GDM1 (cell line): ENCODE data around the gene PRR33.
"Not testable (repeated sequence)": the region's sequence is repeated elsewhere in the genome, so short reads cannot be mapped to it uniquely, and the experiment has no call there.

Experiments
- DNase-seq: peaks from one replicate; lab custom pipeline; 2025; lab: John Stamatoyannopoulos, UW

The PRR33 gene

DNA sequence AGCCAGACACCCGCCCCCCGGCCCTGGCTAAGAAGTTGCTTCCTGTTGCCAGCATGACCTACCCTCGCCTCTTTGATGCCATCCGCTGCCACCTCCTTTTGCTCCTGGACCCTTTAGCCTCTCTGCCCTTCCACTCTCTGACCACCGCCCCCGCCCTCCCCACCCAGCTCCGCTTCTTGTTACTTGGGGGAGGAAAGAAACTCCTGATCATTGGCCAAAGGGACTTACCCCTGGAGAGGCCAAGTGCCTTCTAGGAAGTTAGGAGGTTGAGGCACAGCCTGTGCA, at the start of gene PRR33:
TSS of gene PRR33 (minus strand) at position 65 of the 285 bp plus-strand sequence. CDS start 1,311 bp downstream, outside the sequence.
- DNase-seq, result no peak

GRCh38 chr11:1939788-1940187, 48.1 kb upstream of the PRR33 start:
- not testable (repeated sequence) for DNase-seq

GRCh38 chr11:1939006-1939625, 47.4 kb upstream of the PRR33 start:
- DNase-seq, result no peak

- no peak for DNase-seq
Measured at GRCh38 chr11:1938343-1939005, 46.8 kb upstream of the PRR33 start.

DNA sequence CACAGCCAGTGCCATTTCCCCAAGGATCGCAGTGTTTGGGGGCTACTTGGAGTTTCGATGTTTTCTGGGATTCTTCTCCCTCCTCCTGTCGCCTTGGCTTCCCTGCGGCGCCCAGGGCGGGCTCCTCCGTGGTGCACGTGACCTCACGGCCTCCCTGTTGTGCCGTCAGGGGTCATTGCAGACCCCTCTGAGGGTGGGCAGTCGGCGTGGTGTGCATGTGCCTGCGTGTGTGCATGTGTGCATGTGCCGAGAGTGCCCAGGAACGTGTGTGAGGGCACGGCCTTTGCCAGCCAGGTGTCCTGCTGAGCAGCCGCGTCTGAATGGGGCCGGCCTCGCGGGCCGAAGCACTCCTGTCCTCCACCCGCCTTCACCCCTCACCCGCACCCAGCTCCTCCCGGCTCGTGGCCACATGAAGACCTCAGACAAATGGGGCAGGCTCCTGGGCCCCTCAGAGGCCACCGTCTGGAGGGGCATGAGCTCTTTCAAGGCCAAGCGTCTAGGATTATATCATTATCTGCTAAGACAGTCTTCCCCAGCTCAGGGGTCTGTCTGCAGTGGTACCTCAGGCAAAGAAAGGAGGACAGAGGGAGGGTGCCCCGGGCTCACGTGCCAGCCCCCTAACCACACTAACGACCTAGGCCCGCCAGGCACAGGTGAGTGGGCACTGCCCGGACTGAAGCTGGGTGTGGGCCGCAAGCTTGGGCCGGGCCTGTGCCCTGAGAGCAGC, 46.1 kb upstream of the PRR33 start:
- no peak for DNase-seq

DNA sequence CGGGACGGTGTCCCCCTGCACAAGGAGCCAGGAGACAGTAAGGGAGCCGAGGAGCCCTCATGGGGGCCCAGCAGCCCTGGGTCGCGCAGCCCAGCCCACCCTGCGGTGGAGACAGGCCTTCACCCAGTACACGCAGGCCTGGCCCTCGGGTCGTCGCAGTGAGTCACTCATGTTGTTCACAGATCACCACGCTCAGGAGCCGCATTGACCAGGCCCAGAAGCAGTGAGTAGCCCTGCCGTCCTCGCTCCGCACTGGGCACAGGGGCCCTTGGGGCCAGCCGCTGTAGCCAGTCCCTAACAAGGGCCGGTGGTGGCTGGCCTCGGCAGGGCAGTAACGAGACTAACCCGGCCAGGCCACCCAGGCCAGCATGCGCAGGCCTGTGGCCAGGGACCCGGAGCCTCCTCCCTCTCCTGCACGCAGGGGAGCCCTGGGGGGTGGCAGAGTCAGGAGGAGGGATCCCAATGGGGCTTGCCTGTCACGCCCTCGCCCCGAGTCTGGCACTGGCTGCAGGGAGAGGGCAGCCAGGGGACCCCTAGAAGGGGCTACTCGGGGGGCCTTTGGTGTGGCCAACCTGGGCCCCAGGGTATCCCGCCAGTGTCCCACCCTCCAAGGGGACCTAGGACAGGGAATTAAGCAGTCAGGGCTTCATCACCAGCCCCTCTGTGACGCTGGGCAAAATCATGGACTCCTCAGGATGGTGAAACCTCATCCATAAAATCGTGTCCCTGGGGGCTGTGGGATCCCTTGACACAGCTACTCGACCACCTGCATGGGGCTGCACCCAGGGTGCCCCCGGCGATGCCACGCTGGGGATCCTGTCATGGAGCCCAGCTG, 45.3 kb upstream of the PRR33 start:
- DNase-seq, result no peak

- no peak for DNase-seq
Measured at GRCh38 chr11:1936072-1936780, 44.5 kb upstream of the PRR33 start.

DNA sequence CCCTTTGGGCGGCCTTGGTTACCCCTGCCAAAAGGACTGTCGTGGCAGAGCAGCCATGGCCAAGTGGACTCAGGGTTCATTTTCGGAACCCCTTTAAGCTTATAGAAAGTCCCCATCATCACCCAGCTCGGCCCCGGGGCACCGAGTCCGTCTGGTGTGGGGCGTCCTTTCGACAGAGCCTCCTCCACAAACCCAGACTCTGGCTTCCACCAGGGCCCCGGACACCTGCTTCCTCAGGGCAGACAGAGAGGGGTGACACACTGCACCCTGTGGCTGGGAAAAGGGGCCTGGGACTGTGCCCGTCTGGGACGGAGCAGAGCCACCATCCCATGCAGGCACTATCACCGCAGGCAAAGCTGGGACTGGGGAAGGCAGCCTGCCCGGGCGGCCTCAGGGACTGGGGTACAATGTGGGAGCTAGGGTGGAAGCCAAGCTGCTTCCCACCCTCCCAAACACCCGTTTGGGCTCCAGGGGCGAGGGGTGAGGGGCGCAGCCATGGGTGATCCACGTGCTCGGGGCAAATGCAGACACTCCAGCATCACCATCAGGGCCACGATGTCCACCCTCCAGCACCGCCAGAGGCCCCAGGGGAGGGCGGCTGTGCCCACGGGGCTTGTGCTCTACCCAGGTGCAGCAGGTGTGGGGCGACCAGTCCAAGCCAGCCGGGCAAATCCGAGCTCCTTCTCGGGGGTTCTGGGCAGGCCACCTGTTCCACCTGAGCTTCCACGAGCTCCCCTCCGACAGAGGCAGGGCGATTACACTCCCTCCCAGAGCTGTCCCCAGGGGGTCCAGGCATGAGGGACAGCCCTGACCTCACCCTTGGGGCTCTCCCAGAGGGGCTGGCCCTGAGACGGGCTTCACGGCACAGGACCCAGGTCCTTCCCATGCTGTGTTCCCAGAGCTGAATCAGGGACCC, 43.7 kb upstream of the PRR33 start:
- DNase-seq, result no peak

DNA sequence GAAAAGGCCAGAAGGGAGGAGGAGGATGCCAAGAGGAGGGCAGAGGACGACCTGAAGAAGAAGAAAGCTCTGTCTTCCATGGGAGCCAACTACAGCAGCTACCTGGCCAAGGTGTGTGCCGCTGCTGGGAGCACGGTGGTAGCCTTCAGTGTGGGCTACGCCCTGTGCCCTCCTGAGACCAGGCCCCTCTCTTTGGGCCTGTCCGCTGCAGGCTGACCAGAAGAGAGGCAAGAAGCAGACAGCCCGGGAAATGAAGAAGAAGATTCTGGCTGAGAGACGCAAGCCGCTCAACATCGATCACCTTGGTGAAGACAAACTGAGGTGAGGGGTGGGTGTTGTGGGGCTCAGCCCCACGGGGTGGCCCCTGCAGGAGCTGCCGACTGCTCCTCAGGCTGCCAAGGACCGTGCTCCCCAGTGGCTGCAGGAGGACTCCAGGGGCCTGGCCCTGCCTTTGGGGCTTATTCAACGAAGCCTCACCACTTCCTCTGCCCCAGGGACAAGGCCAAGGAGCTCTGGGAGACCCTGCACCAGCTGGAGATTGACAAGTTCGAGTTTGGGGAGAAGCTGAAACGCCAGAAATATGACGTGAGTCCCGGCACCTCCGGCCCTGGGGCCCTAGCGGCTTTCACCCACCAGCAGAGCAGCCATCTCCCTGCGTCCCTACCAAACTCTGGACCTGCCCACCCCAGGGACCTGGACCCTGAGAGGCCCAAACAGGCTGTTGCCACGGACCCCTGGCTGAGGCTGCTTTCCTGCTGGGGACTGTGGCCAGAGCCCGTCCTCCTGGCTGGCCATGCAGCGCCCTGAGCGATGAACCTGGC, 42.9 kb upstream of the PRR33 start:
- no peak for DNase-seq

DNA sequence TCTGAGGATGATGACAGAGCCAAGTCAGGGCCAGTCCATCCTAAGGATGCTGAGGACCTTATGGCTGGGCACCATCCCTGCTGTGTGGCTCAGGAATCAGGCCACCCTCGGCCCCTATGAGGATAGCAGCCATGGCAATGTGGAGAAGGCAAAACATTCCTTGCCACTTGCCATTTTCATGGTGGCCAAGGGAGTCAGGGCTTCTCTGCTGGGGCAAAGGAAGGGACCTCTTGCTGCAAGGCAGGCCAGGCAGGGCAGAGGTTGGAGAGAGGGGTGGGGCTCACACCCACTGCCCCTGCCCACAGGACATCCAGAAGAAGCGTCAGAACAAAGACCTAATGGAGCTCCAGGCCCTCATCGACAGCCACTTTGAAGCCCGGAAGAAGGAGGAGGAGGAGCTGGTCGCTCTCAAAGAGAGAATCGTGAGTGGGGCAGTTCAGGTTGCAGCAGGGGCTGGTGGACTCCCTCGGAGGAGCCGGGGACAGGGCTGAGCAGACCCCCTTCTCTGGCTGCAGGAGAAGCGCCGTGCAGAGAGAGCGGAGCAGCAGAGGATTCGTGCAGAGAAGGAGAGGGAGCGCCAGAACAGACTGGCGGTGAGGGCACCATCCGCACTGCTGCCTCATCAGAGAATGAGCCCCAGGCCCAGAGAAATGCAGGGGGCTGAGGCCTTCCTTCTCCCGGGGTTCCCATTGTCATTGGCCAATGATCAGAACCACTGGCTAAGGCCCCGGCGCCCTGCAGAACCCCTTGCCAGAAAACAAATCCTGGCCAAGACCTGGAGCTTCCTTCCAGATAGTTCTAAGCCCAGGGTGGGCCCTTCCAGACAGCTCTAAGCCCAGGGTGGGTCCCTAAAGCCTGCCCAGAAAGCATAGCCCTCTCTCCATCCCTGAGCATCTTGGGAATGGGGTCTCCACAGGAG, 42.0 kb upstream of the PRR33 start:
- no peak for DNase-seq

DNA sequence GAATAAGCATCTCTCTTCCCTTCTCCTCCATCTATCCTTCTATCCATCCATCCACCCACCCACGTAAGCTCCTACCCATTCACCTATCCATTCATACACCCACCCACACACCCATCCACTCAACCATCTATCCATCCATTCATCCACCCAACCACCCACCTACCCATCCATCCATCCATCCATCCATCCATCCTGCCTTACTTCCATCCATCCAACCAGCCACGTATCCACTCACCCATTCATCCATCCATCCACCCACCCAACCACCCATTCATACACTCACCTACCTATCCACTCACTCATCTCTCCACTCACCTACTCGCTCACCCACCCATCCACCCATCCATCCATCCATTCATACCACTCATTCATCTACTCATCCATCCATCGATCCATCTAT, 41.0 kb upstream of the PRR33 start:
- DNase-seq, result no peak

DNA sequence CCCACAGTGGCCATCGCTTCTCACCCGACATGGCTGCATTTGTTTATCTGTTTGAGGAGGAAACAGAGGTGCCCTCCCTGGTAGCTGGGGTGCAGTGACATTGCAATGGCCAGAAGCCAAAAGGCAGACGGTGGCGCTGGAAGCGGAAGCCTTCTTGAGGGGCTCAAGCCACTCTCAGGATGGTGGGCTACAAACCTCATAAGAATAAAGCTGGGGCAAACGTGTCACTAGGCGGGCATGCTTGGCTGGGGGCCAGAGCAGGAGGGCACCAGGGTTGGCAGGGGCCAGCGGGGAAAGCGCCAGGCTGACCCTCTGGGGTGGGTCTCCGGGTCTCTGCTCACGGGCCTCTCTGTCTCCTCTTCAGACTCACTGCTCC, 40.4 kb upstream of the PRR33 start:
- DNase-seq, result no peak

- no peak for DNase-seq
Measured at GRCh38 chr11:1931341-1932104, 39.8 kb upstream of the PRR33 start.

DNA sequence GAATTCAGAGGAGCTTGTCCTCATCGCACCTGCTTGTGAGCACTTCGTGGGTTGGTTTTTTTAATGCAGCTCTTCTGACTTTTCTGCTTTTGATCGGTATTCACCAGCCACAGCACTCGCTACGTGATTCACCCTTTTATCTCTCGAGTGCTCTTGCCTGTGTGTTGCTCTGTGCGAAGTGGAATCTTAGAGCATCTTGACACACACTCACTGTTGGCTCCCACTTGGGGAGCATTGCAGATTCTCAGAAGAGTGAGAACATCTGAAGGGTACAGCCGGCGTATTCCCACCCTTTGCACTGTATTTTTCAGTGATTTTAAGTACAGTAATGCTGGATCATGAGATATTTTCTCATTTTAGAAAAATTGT, 38.8 kb upstream of the PRR33 start:
- no peak for DNase-seq

GRCh38 chr11:1929621-1930461, 38.1 kb upstream of the PRR33 start:
- no peak for DNase-seq

DNA sequence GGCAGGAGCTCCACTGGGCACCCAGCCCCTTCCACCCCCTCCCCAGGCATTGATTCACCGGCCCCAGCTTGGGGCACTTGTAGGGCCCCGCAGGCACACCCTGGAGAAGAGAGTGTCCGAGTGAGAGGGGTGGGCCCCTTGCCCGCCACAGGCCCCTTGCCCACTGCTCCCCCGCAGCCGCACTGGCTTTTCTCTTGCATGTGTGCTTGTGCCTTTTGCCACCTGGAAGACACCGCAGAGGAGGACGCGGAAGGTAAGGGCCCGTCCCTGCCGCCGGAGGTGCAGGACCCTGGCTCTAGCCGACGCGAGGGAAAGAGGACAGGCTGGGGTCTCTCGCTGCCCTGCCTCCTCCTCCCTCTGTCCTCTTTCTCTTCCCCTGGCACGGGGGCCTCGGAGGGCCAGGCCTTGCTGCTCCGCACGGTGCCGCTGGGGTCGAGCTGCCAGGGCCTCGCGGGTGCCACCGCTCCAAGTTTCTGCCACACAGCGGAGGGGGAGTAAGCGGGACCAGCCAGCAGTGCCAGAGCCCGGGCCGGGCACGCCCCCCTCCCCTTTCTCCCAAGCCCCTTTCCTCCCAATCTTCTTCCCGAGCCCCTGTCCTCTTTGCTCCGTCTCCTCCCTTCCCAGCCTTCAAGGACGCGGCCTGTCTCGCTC, 37.3 kb upstream of the PRR33 start:
- no peak for DNase-seq

DNA sequence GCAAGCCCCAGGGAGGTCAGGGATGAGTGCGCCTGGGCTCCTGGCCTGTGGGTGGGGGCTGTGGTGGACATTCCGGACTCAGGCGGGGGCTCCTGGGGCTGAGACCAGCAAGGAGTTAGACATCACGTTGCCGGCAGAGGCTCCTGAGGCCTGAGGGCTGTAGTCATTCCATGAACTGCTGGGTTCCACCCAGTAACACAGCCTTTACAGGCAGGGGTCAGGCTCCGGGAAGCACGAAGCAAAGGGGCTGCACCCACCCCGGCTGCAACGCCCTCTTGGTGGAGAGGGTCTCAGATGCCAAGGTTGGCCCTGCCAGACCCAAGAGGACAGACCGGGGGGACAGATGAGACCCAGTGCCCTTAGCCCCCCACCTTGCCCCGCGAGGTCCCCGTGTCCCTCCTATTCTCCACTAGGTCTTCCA, 36.8 kb upstream of the PRR33 start:
- DNase-seq, result no peak
